GM19240 (cell line): ENCODE data around the gene TMEM271.
"Not testable (repeated sequence)": the region's sequence is repeated elsewhere in the genome, so short reads cannot be mapped to it uniquely, and the experiment has no call there.

Experiments used
- DNase-seq: peaks from one replicate; pipeline ENCODE4 v3.0.0; 2011; ENCODE audit warnings: low spot score; ENCODE audit not compliant: insufficient read length

TMEM271 gene

DNA sequence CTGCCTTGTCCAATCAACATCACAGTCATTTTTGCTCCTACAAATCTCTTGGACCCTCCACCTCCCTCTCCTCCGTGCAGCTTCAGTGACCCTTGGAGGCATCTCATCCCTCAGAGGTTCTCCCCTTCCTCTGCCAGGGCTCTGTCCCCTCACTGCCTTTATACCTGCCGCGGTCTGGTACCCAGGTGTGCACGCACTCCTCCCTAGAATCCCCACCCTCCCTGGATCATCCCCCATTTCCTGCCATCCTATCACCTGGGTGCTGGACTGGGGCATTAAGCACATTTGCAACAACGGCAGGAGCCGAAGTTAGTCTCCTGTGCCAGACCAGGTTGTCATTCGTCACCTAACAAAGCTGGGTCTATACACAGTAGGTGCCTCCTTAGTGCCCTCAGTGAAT is 10.1 kb downstream of the TMEM271 start:
- no peak for DNase-seq

DNA sequence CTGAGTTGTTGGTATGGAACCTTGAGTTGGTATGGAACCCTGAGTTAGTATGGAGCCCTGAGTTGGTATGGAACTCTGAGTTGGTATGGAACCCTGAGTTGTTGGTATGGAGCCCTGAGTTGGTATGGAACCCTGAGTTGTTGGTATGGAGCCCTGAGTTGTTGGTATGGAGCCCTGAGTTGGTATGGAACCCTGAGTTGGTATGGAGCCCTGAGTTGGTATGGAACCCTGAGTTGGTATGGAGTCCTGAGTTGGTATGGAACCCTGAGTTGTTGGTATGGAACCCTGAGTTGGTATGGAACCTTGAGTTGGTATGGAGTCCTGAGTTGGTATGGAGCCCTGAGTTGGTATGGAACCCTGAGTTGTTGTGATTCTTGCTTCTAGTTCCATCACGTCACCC is 10.5 kb downstream of the TMEM271 start:
- DNase-seq: not testable (repeated sequence)

DNA sequence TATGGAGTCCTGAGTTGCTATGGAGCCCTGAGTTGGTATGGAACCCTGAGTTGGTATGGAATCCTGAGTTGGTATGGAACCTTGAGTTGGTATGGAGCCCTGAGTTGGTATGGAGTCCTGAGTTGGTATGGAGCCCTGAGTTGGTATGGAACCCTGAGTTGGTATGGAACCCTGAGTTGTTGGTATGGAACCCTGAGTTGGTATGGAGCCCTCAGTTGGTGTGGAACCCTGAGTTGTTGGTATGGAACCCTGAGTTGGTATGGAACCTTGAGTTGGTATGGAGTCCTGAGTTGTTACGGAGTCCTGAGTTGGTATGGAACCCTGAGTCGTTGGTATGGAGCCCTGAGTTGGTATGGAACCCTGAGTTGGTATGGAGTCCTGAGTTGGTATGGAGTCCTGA is 13.6 kb downstream of the TMEM271 start:
- not testable (repeated sequence) for DNase-seq

DNA sequence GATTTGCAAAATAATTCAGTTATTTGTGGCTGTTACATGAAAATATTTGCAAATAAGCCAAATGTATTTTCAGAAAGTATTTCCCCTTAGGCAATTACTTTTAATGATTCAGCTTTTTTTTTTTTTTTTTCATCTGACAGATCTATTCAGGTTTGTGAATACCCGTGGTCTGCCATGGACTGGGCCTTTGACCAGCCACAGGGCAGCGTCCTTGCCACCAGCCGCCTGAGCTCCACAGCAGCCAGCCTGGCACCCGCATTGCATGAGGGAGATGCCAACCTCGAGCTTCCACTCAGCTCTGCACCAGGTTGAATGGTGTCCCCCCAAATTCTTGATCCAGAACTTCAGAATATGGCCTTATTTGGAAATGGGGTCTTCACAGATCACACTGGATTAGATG is 14.7 kb downstream of the TMEM271 start:
- no peak for DNase-seq

DNA sequence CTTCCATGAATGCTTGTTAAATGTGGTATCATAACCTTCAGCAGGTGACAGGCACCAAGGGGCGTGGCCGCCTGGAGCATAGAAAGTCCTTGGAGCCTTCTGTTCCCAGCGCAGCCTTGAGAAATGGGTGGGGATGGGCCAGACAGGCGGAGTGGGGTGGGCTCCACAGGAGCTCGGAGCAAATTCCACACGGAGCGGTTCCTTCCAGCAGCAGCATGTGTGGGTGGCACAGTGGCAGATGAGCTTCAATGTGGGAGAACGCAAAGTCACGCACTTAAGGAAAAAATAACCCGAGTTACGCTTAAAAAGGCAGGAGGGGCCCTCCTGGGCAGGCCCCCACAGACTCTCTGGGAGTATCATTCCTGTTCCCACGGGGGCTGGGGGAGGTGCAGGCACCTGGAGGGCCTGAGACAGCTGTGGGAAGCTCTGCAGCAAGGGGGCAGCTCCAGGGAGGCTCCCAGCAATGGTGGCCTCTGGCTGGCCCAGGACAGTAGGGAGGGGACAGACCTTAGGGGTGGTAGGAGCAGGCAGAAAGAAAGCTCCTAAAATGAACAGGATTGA is 15.3 kb downstream of the TMEM271 start:
- no peak for DNase-seq

DNA sequence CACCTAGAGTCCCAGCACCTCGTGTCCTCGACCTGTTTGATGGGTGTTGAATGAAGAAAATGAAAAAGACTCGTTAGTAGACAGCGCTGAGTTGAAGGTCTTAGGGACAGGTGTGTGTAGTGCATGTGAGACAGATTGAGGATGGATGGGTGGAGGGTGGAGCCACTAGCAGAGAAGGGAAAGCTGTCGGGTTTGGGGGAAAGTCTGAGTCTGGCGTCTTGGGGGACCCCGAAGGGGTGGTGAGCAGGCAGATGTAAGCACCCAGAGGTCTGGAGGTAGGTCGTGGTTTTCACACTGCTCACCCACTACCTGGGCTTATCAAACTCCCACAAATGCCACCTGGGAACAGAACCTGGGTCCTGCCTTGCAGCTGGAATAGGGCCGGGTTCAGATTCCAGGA is 16.0 kb downstream of the TMEM271 start:
- no peak for DNase-seq

DNA sequence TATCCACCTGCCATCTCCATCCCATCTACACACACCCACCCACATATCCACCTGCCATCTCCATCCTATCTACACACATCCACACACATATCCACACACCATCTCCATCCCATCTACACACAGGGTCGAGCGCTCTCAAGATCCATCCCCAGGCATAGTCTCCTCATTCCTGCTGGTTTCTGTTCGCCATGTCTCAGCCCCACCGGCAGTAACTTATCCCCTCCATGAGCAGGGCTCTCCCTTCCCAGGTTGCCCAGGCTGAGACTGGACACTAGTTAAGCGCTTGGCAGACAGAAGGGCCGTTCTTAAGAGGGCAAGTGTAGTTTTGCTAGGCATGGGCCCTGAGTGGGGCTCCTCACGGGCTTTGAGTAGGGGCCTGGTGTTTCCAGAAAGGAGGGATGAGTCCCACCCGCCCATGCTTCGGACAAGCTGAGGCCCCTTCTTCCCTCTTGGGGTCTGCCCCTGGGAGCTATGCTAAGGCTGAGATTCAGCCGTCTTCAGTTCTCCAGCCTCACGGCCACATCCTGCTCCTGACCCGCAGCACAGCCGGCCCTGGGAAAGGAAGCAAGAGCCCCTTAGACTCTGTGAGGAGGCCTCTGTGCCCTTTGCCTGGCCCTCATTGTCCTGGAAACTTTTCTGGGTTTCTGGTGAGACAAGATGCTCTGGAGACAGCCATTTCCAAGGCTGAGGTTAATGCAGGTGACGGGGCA is 20.4 kb downstream of the TMEM271 start:
- DNase-seq: no peak

DNA sequence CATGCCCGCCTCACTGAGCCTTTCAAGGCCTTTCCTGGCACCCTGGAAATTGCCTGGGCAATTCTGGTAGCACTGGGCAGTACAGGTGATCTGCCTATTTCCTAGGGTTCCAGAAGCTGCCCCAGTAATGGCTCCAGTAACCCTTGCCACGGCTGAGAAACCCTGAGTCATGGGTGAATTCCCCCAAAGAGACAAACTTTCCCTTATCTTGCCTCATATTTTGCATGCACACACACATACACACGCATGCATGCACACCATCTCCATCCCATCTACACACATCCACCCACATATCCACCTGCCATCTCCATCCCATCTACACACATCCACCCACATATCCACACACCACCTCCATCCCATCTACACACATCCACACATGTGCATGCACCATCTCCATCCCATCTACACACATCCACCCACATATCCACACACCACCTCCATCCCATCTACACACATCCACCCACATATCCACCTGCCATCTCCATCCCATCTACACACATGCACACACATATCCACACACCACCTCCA is 21.2 kb downstream of the TMEM271 start:
- DNase-seq: not testable (repeated sequence)

DNA sequence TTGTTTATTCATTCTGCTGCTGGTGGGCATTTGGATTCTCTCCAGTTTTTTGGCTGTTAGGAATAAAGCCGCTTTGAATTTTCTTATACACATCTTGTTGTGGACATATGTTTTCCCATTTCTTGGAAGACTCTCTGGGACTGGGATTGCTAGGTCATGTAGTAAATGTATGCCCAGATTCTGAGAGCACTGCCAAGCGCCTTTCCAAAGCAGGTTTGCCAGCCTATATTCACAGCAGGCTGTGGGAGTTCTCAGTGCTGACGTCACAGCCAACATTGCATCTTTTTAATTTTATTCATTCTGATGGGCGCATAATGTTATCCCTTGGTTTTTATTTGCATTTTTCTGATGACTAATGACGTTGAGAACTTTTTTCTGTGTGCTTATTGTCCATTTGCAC is 24.1 kb downstream of the TMEM271 start:
- no peak for DNase-seq

DNA sequence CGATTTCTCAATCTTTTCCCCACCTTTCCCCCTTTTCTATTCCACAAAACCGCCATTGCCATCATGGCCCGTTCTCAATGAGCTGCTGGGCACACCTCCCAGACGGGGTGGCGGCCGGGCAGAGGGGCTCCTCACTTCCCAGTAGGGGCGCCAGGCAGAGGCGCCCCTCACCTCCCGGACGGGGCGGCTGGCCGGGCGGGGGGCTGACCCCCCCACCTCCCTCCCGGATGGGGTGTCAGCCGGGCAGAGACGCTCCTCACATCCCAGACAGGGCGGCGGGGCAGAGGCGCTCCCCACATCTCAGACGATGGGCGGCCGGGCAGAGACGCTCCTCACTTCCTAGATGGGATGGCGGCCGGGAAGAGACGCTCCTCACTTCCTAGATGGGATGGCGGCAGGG is 25.8 kb downstream of the TMEM271 start:
- not testable (repeated sequence) for DNase-seq

DNA sequence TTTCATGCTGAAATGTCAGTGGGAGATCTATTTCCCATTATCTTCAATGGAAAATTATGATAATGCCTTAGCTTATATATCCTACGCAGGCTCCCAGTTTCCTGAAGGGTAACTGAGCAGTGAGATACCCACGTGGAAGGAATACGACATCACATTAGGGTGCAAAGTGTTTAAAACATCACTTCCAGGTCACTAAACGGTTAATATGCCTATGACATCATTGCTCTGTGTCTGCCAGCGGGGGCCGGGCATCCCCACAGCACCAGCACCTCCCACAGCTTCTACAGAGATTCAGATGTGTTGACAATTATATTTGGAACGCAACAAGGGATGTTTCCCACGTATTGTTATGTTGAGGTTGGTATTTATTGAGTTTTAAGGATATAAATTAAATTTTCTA is 27.1 kb downstream of the TMEM271 start:
- DNase-seq: no peak

DNA sequence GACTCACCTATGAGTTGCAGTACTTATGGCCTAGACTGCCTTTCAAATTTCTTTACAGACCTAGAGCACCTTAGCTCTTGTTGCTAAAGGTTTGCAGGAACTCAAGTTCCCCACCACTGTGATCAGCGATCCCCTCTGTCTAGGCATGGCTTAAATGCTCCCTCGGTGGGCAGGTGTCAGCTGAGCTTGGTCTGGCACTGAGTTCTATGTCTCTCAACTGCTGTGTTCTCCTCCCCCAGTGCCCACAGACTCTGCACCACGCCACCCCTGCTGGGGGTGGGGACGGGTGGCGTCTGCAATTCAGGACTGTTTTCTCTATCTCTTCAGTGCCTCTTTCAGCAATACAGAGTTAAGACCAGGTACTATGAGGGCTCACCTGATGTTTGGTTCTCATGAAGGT is 30.5 kb downstream of the TMEM271 start:
- no peak for DNase-seq

DNA sequence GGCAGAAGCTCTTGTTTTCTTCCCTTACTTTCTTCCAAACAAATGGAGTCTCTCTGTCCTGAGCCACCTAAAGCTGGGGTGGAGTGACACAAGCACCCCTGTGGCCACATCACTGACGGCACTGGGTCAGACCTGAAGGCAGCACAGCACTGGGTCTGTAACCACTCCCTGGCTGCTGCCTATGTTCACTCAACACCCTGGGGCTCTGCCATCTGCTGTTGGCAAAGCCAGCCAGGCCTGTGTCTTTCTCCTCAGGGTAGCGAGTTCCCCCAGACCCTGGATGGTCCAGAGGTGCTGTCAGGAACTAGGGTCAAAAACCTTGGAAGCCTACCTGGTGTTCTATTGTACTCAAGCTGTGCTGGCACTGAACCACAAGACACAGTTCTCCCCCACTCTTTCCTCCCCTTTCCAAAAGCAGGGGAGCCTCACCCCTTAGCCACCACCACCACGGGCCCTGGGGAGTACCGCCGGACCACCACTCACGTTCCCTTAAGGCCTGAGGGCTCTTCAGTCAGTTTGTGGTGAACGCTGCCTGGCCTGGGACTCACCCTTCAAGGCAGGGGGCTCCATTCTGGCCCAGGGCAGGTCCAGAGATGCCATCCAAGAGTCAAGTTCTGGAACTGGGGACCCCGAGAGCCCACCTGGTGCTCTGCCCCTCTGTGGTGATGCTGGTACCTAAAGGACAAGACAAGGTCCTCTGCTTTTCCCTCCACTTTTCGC is 31.5 kb downstream of the TMEM271 start:
- DNase-seq: no peak

DNA sequence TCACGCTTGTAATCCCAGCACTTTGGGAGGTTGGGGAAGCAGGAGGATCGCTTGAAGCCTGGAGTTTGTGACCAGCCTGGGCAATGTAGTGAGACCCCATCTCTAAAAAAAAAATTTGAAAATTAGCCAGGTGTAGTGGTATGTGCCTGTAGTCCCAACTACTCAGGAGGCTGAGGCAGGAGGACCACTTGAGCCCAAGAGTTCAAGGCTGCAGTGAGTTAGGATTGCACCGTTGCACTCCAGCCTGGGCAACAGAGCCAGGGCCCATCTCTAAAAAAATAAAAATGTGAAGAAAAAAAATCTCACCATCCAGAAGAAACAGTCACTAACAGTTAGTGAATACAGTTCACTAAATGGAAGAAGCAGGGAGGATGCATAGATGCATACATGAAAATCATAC is 34.8 kb downstream of the TMEM271 start:
- no peak for DNase-seq

DNA sequence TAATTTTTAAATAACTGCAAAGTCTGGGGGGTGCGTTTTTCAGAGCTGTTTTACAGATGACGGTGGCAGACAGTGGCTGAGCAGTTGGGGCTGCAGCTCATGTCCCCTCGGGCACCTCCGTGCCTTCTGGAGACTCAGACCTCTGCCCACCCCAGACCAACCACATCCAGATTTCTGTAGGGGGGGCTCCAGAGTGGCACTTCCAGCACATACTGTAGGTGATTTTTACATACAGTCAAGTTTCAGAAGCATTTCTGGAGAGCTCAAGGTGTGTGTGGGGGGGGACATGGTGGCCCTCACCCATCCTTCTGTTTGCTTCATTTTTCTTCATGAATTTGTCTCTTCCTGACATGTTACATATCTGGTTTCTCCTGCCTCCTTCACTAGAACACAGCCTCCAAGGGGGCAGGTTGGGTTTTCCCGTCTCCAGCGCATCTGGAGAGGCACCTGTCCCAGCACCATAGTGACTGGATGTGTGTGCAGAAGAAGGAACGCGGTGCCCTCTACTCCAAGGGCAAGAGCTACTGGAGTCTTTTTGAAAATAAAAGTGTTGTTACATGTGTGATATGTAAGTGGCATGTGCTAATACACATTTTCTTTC is 37.5 kb downstream of the TMEM271 start:
- no peak for DNase-seq

DNA sequence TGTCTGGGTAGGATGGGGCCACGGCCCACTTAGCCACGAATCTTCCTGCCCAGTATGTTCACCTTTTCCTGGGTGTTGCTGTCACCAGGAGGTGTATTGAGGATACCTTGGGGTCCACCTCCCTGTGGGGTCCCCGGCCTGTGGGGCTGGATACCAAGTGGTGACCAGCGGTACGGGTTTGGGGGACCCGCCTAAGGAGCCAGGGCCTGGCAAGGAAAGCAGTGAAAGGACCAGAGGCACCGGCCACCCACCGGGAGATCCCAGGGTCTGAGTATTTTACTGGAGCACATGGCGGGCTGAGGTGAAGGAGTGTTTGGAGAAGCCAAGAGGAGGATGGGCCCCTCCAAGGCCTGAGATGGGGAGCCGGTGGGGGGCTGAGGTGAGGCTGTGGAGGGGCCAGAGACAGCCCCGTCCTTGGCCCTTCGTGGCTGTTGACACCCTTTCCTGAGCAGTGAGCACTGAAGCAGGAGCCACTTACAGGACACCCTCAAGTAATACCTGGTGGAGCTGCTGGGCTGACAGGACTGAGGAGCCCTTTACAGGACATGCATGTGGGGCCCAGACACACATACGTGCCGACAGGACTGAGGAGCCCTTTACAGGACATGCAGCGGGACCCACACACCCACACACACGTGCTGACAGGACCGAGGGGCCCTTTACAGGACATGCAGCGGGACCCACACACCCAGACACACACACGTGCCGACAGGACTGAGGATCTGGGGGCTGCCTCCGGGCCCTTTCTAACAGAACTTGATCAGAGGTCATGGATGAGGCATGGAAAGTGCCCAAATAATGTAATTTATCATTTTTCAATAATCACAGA is 38.4 kb downstream of the TMEM271 start:
- no peak for DNase-seq

DNA sequence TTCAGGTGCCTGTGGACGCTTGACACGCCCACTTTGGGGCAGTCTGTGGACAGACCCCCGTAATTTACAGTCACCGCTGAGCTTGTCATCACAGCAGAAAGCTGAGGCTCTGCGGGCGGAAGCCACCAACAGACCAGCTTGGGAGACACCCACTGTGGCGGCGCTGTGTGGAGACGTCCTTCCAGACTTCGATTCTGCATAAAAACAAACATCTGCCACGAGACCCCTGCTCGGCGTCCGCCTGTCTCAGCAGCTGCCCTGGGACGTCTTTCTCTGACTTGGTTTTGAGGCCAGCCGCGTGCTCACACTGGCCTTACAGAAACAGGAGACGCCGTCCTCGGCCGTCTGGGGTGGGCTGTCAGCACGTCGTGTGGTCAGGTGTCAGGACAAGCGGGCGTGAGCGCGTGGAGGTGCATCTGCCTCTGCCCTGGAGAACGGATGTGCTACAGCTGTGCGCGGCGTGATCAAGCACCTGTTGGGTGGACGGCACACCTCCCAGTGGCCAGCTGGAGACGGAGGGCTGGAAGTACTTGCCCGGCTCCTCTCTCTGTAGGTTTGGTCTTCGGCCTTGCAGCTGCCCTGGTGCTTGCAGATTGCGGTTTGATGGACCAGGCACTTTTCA is 39.6 kb downstream of the TMEM271 start:
- no peak for DNase-seq

DNA sequence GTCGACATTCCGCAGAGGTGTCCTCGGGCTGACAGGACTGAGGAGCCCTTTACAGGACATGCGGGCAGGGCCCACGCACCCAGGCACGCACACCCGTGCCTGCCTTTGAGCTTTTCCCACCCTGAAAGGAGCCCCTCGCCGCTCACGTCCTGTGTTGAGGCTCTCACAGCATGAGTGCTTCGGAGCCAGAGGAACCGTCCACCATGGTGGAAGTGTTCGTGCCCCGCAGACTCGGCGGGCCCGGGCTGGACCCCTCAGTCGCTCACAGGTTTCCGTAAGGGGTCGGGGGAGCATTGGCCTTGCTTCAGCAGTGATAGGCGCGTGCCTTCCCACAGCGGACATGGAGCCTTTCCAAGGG is 40.2 kb downstream of the TMEM271 start:
- DNase-seq: no peak

DNA sequence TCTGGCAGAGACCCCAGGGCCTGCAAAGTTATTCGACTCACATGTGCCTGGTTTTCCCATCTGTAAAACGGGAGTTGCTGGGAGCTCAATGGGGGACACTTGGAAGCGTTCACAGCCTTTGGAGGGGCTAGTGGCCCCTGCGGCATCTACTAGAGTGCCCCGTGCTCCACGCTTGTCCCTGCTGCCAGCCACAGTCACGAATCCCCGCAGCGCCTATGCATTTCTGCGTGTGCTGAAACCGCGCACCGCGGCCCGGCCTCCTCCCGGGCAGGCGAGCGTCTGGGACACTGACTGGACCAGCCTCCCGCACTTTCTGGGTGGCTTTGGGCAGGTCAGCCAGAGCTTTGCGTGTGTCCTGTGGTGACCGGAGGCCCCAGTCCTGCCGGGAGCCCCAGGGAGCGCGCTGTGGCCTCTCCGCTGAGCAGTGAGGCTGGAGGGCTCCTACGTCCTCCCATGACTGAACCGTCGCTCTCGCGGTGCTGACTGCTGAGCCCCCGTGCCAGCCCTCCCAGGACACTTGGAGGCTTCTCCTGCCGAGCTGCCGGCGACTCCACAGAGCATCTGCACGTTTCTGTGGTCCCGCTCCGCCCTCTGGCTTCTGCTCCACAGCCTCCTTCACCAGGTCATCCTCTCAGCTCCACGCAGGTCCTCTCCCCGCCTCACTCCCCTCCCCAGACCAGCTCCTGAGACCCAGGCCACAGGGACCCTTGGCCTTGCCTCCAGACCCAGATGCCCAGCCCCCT is 40.7 kb downstream of the TMEM271 start:
- DNase-seq: no peak

DNA sequence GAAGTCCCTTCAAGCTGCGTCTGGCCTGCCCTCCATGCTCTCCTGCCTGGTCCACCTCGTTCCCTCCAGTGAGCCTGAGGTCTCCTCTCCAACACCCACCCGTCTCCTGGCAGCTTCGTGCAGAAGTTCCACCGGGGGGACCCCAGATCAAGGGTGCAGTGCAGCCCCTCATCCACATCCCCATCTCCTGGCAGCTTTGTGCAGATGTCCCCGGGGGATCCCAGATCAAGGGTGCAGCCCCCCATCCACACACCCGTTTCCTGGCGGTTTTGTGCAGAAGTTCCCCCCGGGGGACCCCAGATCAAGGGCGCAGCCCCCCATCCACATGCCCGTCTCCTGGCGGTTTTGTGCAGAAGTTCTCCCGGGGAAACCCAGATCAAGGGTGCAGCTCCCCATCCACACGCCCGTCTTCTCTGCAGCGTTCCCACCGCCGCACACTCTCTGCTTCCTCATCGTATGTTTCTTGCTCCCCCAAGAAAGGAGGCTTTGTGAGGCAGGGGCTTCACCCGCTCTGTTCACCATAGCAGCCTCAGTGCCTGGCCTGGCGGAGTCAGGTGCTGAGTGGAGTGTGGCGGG is 41.4 kb downstream of the TMEM271 start:
- DNase-seq: no peak
